Keratinocyte (primary cell): ENCODE results near the gene LPAR3. TPM values are rescaled to one million over a fixed set of nuclear protein-coding genes. Genes with fewer than 3 reads are reported as not detected.

Source experiments
- DNase-seq: peaks from one replicate; pipeline ENCODE4 v3.0.0-alpha.2; 2011; ENCODE audit warnings: low read depth, missing footprints, low spot score
- FAIRE-seq: peaks from 2 replicates; lab custom pipeline; 2011; peaks lifted over from hg19 to GRCh38; lab: Jason Lieb, UNC
- H2AFZ ChIP-seq: 2 replicates; pipeline ENCODE4 v1.6.0; 2012; ENCODE audit warnings: low read length, control low read depth, inconsistent platforms; ENCODE audit not compliant: control insufficient read depth
- H3K27ac ChIP-seq: 2 replicates; pipeline ENCODE4 v1.5.1; 2011; ENCODE audit warnings: low read length; ENCODE audit not compliant: control insufficient read depth, insufficient read depth
- H3K27me3 ChIP-seq: 3 replicates; pipeline ENCODE4 v1.6.0; 2011; ENCODE audit warnings: low read length; ENCODE audit not compliant: control insufficient read depth, insufficient read depth; ENCODE audit errors: extremely low read depth
- H3K36me3 ChIP-seq, 2 experiments: 2 replicates in 1 of 2; 3 replicates in 1 of 2; pipeline ENCODE4 v1.5.1; 2011; ENCODE audit warnings: low read length in 2 of 2, mild to moderate bottlenecking in 1 of 2; ENCODE audit not compliant: control insufficient read depth in 2 of 2, insufficient read depth in 2 of 2; ENCODE audit errors: extremely low read depth in 1 of 2
- H3K4me1 ChIP-seq: 3 replicates; pipeline ENCODE4 v1.5.1; 2011; ENCODE audit warnings: low read length; ENCODE audit not compliant: control insufficient read depth, insufficient read depth; ENCODE audit errors: extremely low read depth
- H3K4me2 ChIP-seq: 3 replicates; pipeline ENCODE4 v1.6.0; 2011; ENCODE audit warnings: low read depth, low read length; ENCODE audit not compliant: control insufficient read depth, insufficient read depth; ENCODE audit errors: extremely low read depth
- H3K4me3 ChIP-seq, 3 experiments: fragments of 200-600 bp in 1 of 3; sonication (generic) in 1 of 3; 2 replicates in 2 of 3; 3 replicates in 1 of 3; pipeline ENCODE4 v1.5.1; 2011 to 2016; ENCODE audit warnings: low read length in 3 of 3, mild to moderate bottlenecking in 3 of 3, control low read depth in 2 of 3, inconsistent platforms in 1 of 3, low read depth in 1 of 3, mixed read lengths in 1 of 3, mixed run types in 1 of 3, moderate library complexity in 1 of 3; ENCODE audit not compliant: control insufficient read depth in 2 of 3, insufficient read depth in 2 of 3; ENCODE audit errors: extremely low read depth in 1 of 3
- H3K79me2 ChIP-seq: 2 replicates; pipeline ENCODE4 v1.6.0; 2012; ENCODE audit warnings: low read length; ENCODE audit not compliant: control insufficient read depth, insufficient read depth
- H3K9ac ChIP-seq: 3 replicates; pipeline ENCODE4 v1.6.0; 2011; ENCODE audit warnings: low read length; ENCODE audit not compliant: control insufficient read depth, insufficient read depth; ENCODE audit errors: extremely low read depth
- H3K9me1 ChIP-seq: 3 replicates; pipeline ENCODE4 v1.6.0; 2011; ENCODE audit warnings: low read length; ENCODE audit not compliant: control insufficient read depth, insufficient read depth; ENCODE audit errors: extremely low read depth
- H3K9me3 ChIP-seq: 2 replicates; pipeline ENCODE4 v1.5.1; 2012; ENCODE audit warnings: low read depth, low read length; ENCODE audit not compliant: control insufficient read depth
- H4K20me1 ChIP-seq: 3 replicates; pipeline ENCODE4 v1.6.0; 2011; ENCODE audit warnings: low read length; ENCODE audit not compliant: control insufficient read depth, insufficient read depth; ENCODE audit errors: extremely low read depth
- EZH2 ChIP-seq: IDR thresholded peaks from one replicate; pipeline ENCODE4 v1.6.1; 2012; ENCODE audit warnings: inconsistent platforms, mild to moderate bottlenecking, low read length, moderate library complexity
- dilution Hi-C: fragments of 300-500 bp; cut with MboI; formaldehyde crosslinking; loops from one replicate; pipeline ENCODE4 v1.7.0; 2020; ENCODE audit warnings: low sequenced_read_pairs; ENCODE audit not compliant: extremely low pct_ligation_motif_present
- polyA plus RNA-seq, 5 experiments: library from polyadenylated mRNA; depleted of rRNA in 3 of 5; stranded (reverse) in 3 of 5; stranded (forward) in 1 of 5; unstranded in 1 of 5; fragments of >200 nt; gene quantifications; 1 replicate in 1 of 5; 2 replicates in 3 of 5; 3 replicates in 1 of 5; pipeline versions ENCODE4 v1.2.1 to v1.2.3, GENCODE V29; 2011 to 2012; ENCODE audit warnings: missing spikeins in 2 of 5, low read depth in 1 of 5, low replicate concordance in 1 of 5
- TF ChIP-seq, protein P1 (sequence below), 3 experiments: IDR thresholded peaks in 1 of 3; conservative IDR thresholded peaks in 1 of 3; optimal IDR thresholded peaks in 1 of 3; 2 replicates in 2 of 3; 3 replicates in 1 of 3; pipeline versions ENCODE3 to v1.5.1; 2011; ENCODE audit warnings: low read length in 3 of 3, mild to moderate bottlenecking in 3 of 3, moderate library complexity in 2 of 3, control low read depth in 1 of 3, inconsistent platforms in 1 of 3; ENCODE audit not compliant: insufficient read depth in 2 of 3; ENCODE audit errors: extremely low read depth in 1 of 3

LPAR3 gene
- polyA plus RNA-seq, 1 donor (not counting 4 experiments of a cell fraction or from before 2014, with no cell fraction given) = 42.1 TPM

DNA sequence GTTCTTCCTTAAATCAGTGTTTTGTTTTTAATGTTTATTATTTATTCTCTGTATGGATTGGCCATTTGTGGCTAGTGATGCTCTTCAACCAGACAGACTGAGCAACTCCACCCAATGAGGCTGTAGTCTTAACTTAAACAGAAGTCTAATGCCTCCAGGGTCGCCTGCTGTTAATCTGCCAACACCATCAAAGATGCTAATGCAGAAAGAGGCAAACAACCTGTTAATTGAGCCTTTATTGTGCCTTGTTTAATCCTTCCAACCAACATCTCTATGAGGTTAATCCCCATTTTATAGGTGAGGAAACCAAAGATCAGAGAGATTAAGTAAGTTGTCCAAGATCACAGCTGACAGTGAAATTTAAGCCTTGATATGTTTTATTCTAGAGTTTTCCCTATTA, 123.4 kb downstream of the LPAR3 start:
- FAIRE-seq (no peak), DNase-seq (no peak)
- Histone ChIP-seq H4K20me1 (no peaks in the 10 kb centered on the region), H3K9me1 (no peaks in the 10 kb centered on the region), H3K4me2 (no peak overlapping the region), H2AFZ (no peak overlapping the region), H3K79me2 (no peaks in the 10 kb centered on the region), H3K36me3 (no peaks in the 10 kb centered on the region), H3K27me3 (no peaks in the 10 kb centered on the region), H3K4me1 (peaks cover 20% of the 10 kb centered on the region), H3K4me3 (no peak overlapping the region), H3K9ac (no peak overlapping the region), H3K27ac (no peak overlapping the region), H3K9me3 (no peaks in the 10 kb centered on the region)
- TF ChIP-seq, protein P1, sequence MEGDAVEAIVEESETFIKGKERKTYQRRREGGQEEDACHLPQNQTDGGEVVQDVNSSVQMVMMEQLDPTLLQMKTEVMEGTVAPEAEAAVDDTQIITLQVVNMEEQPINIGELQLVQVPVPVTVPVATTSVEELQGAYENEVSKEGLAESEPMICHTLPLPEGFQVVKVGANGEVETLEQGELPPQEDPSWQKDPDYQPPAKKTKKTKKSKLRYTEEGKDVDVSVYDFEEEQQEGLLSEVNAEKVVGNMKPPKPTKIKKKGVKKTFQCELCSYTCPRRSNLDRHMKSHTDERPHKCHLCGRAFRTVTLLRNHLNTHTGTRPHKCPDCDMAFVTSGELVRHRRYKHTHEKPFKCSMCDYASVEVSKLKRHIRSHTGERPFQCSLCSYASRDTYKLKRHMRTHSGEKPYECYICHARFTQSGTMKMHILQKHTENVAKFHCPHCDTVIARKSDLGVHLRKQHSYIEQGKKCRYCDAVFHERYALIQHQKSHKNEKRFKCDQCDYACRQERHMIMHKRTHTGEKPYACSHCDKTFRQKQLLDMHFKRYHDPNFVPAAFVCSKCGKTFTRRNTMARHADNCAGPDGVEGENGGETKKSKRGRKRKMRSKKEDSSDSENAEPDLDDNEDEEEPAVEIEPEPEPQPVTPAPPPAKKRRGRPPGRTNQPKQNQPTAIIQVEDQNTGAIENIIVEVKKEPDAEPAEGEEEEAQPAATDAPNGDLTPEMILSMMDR (optimal IDR thresholded peaks at IDR 0.05 in 1 of 3, IDR thresholded peaks at IDR 0.05 in 1 of 3, conservative IDR thresholded peaks at IDR 0.05 in 1 of 3; ENCODE audit: extremely low read depth in 1 of 3, insufficient read depth in 2 of 3, low read length in 3 of 3) = no peak
- no peak for TF ChIP-seq EZH2
- dilution Hi-C loops = no loop called here

DNA sequence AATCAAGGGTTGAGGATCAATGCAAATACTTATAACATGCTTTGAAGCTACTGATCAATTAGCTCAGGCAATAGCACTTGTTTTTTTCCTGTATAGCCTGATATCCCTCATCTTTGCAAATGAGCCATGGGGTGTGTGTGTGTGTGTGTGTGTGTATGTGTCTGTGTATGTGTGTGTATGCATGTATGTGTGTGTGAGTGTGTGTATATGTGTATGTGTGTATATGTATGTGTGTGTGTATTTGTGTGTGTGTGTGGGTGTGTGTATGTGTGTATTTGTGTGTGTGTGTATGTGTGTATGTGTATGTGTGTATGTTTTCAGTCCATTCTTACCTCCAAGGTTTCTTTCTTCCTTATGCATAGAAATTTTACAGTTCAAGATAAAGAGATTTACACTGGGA, 124.4 kb downstream of the LPAR3 start:
- no peaks in the 10 kb centered on the region for H3K36me3 ChIP-seq
- dilution Hi-C loops = no loop called here
- DNase-seq = no peak
- no peak overlapping the region for H3K4me3 ChIP-seq
- no peak overlapping the region for H3K4me2 ChIP-seq
- TF ChIP-seq, protein P1 (optimal IDR thresholded peaks at IDR 0.05 in 1 of 3, IDR thresholded peaks at IDR 0.05 in 1 of 3, conservative IDR thresholded peaks at IDR 0.05 in 1 of 3; ENCODE audit: extremely low read depth in 1 of 3, insufficient read depth in 2 of 3, low read length in 3 of 3) = no peak
- TF ChIP-seq EZH2 = no peak
- no peaks in the 10 kb centered on the region for H3K79me2 ChIP-seq
- FAIRE-seq = no peak
- H4K20me1 ChIP-seq = no peaks in the 10 kb centered on the region
- no peaks in the 10 kb centered on the region for H3K27me3 ChIP-seq
- no peak overlapping the region for H3K9ac ChIP-seq
- H3K9me3 ChIP-seq = no peaks in the 10 kb centered on the region
- H3K27ac ChIP-seq = no peak overlapping the region
- no peaks in the 10 kb centered on the region for H3K9me1 ChIP-seq
- peaks cover 23% of the 10 kb centered on the region for H3K4me1 ChIP-seq
- no peak overlapping the region for H2AFZ ChIP-seq
